ENCODE results near the gene FDXR. TPM values are rescaled to one million over a fixed set of nuclear protein-coding genes. Genes with fewer than 3 reads are reported as not detected.

The FDXR gene
- total and polyA plus RNA-seq, 2 donors (not counting 3 experiments of a cell fraction or from before 2014, with no cell fraction given) = 19.7 to 33.4 TPM

GRCh38 chr17:74883241-74883745, 10.5 kb upstream of the FDXR start:
- H2AFZ ChIP-seq (ENCODE audit: low read depth, low read length) = no peak overlapping the region
- H3K36me3 ChIP-seq (ENCODE audit: control insufficient read depth in 2 of 2, extremely low read depth in 1 of 2, insufficient read depth in 2 of 2, low read length in 2 of 2) = no peaks in the 10 kb centered on the region
- no peak overlapping the region for H3K9ac ChIP-seq (replicated peaks; ENCODE audit: extremely low read depth, insufficient read depth, low read length)
- FAIRE-seq = no peak
- no peaks in the 10 kb centered on the region for H4K20me1 ChIP-seq (replicated peaks; ENCODE audit: control insufficient read depth, extremely low read depth, insufficient read depth, low read length)
- no peak for TF ChIP-seq FOS (IDR thresholded peaks at IDR 0.05; ENCODE audit: borderline replicate concordance, insufficient read depth, low read length)
- TF ChIP-seq CTCF (IDR thresholded peaks at IDR 0.05; ENCODE audit: extremely low read depth in 1 of 2, insufficient read depth in 1 of 2, low read depth in 1 of 2, low read length in 2 of 2) = no peak
- no peak for TF ChIP-seq MYC (IDR thresholded peaks at IDR 0.05; ENCODE audit: low read depth, low read length)
- TF ChIP-seq POLR2A (IDR thresholded peaks at IDR 0.05; ENCODE audit: low read depth, low read length) = no peak
- TF ChIP-seq POLR2AphosphoS5 (IDR thresholded peaks at IDR 0.05; ENCODE audit: insufficient read depth, low read depth, low read length) = no peak
- TF ChIP-seq GATA2 (IDR thresholded peaks at IDR 0.05; ENCODE audit: insufficient read depth, insufficient read length, low read depth, low read length) = no peak
- TF ChIP-seq JUN (IDR thresholded peaks at IDR 0.05; ENCODE audit: borderline replicate concordance, insufficient read depth, insufficient read length, low read depth) = no peak
- TF ChIP-seq MAX (IDR thresholded peaks at IDR 0.05; ENCODE audit: insufficient read depth, insufficient read length) = no peak
- TF ChIP-seq EZH2 (IDR thresholded peaks at IDR 0.05; ENCODE audit: borderline replicate concordance, low read depth, low read length, severe bottlenecking) = no peak
- no peak overlapping the region for H3K27ac ChIP-seq (ENCODE audit: insufficient read depth, low read depth, low read length)
- H3K4me2 ChIP-seq (ENCODE audit: insufficient read depth, low read length) = no peak overlapping the region
- no peaks in the 10 kb centered on the region for H3K9me3 ChIP-seq (replicated peaks; ENCODE audit: control insufficient read depth, insufficient read depth, low read length)
- ChIA-PET CTCF (no interaction called here), POLR2A (no interaction called here)
- no peaks in the 10 kb centered on the region for H3K27me3 ChIP-seq (ENCODE audit: control insufficient read depth in 2 of 2, insufficient read depth in 2 of 2, low read length in 2 of 2)
- no peaks in the 10 kb centered on the region for H3K4me1 ChIP-seq (ENCODE audit: control insufficient read depth, extremely low read depth, insufficient read depth, low read length)
- no TSS peak for BruUV-seq (replicated peaks)
- no peak overlapping the region for H3K4me3 ChIP-seq (replicated peaks in 1 of 3; ENCODE audit: insufficient read depth in 1 of 3, low read depth in 1 of 3, low read length in 3 of 3)
- no peaks in the 10 kb centered on the region for H3K9me1 ChIP-seq (replicated peaks; ENCODE audit: control insufficient read depth, extremely low read depth, insufficient read depth, low read length)
- no peaks in the 10 kb centered on the region for H3K79me2 ChIP-seq (ENCODE audit: control insufficient read depth, insufficient read depth, low read length)
- DNase-seq (ENCODE audit: low read depth, low spot score) = no peak
- intact Hi-C loops (cut with micrococcal nuclease) = no loop called here
- dilution Hi-C loops (cut with MboI; ENCODE audit: extremely low pct_ligation_motif_present, low sequenced_read_pairs) = no loop called here

Measured in endothelial cell of umbilical vein (primary cell).